ENCODE data around the gene PRKAG1.

DNA sequence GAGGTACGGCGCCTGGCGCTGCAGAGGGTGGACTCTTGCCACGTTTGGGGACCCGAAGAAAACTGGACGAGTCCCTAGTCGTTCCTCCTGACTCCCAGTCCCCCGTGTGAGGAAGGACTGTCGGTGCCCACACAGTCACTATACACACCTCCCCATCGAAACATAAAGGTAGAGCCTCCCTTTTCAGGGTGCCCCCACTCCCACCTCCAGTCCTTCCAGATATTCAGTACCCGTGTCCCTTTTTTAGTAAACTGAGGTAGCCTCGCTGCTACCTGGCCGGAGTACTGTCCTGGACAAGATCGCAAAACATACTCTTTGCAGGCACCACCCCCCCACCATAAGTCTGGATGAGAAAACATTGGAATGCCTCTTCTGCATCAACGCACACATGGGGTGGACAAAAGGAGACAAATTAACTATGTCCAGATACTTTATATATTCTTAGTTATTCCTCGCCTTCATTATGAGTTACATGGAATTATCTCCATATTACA lies 42.6 kb upstream of the PRKAG1 start:
- TF ChIP-seq, protein P1, sequence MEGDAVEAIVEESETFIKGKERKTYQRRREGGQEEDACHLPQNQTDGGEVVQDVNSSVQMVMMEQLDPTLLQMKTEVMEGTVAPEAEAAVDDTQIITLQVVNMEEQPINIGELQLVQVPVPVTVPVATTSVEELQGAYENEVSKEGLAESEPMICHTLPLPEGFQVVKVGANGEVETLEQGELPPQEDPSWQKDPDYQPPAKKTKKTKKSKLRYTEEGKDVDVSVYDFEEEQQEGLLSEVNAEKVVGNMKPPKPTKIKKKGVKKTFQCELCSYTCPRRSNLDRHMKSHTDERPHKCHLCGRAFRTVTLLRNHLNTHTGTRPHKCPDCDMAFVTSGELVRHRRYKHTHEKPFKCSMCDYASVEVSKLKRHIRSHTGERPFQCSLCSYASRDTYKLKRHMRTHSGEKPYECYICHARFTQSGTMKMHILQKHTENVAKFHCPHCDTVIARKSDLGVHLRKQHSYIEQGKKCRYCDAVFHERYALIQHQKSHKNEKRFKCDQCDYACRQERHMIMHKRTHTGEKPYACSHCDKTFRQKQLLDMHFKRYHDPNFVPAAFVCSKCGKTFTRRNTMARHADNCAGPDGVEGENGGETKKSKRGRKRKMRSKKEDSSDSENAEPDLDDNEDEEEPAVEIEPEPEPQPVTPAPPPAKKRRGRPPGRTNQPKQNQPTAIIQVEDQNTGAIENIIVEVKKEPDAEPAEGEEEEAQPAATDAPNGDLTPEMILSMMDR (IDR thresholded peaks at IDR 0.05) = no peak
- no peak for TF ChIP-seq POLR2AphosphoS5 (IDR thresholded peaks at IDR 0.05; ENCODE audit: insufficient read depth in 1 of 2, low read depth in 1 of 2)
- no peak for TF ChIP-seq POLR2A (IDR thresholded peaks at IDR 0.05)

Measured in vagina (tissue), 2 donors.